Measurements from ENCODE around the gene FNDC3B. TPM values are rescaled to one million over a fixed set of nuclear protein-coding genes. Genes with fewer than 3 reads are reported as not detected.

The FNDC3B gene
- total and polyA plus RNA-seq, 12 donors: 9.7 to 118 (median 85.0) TPM

GRCh38 chr3:172080503-172080902 lies 41.1 kb downstream of the FNDC3B start:
- Histone ChIP-seq H3K27me3 (no peaks in the 10 kb centered on the region), H3K27ac (peak overlapping the region in 2 of 10 donors; percentile 86 to 90), H3K4me1 (peaks cover 8 to 76% (median 57%) of the 10 kb centered on the region in 9 donors), H3K4me3 (no peak overlapping the region), H3K9me3 (no peaks in the 10 kb centered on the region), H3K36me3 (peaks cover 0 to 26% (median 0%) of the 10 kb centered on the region in 9 donors)
- intact Hi-C loops (cut with DNase I): loop anchor here in 1 of 10 donors (5.0 kb wide), 1 partner anchor 38 kb away; no protein-coding TSS in a partner anchor
- no peak for DNase-seq
- ATAC-seq: no peak
- no peak for TF ChIP-seq CTCF (IDR thresholded peaks at IDR 0.05)
- WGBS, 2 donors: 96 to 97% methylated on average over 1 of the region's 1 CpG

- WGBS, 2 donors: 28 to 35% methylated on average over 5 of the region's 5 CpGs
- intact Hi-C loops (cut with DNase I): loop anchor here in 1 of 10 donors (5.0 kb wide), 1 partner anchor 40 kb away; no protein-coding TSS in a partner anchor
- no peak overlapping the region for H3K4me3 ChIP-seq
- peaks cover 0 to 26% (median 0%) of the 10 kb centered on the region in 9 donors for H3K36me3 ChIP-seq
- DNase-seq (peak in 1 of 2 donors; percentile 44), ATAC-seq (peak; percentile 57 to 96 (median 90))
- H3K27ac ChIP-seq: peak overlapping the region in 9 of 10 donors; percentile 46 to 90 (median 63)
- no peaks in the 10 kb centered on the region for H3K9me3 ChIP-seq
- TF ChIP-seq CTCF (IDR thresholded peaks at IDR 0.05): no peak
- H3K4me1 ChIP-seq: peaks cover 13 to 73% (median 60%) of the 10 kb centered on the region in 9 donors
- H3K27me3 ChIP-seq: no peaks in the 10 kb centered on the region
Measured at GRCh38 chr3:172082269-172082668, 42.9 kb downstream of the FNDC3B start.

- ATAC-seq (no peak), DNase-seq (no peak)
- Histone ChIP-seq H3K27ac (peak overlapping the region in 9 of 10 donors; percentile 46 to 90 (median 63)), H3K4me1 (peaks cover 20 to 78% (median 66%) of the 10 kb centered on the region in 9 donors), H3K9me3 (no peaks in the 10 kb centered on the region), H3K36me3 (peaks cover 0 to 26% (median 0%) of the 10 kb centered on the region in 9 donors), H3K27me3 (no peaks in the 10 kb centered on the region), H3K4me3 (no peak overlapping the region)
- TF ChIP-seq CTCF (IDR thresholded peaks at IDR 0.05): no peak
- intact Hi-C loops (cut with DNase I): loop anchor here in 1 of 10 donors (5.0 kb wide), 1 partner anchor 41 kb away; no protein-coding TSS in a partner anchor
- whole genome bisulfite sequencing, 2 donors: 84 to 88% methylated on average over 5 of the region's 5 CpGs
Measured at GRCh38 chr3:172082820-172083513, 43.6 kb downstream of the FNDC3B start.

GRCh38 chr3:172083995-172084409 lies 44.6 kb downstream of the FNDC3B start:
- ATAC-seq (no peak), DNase-seq (no peak)
- H3K4me1 ChIP-seq: peaks cover 23 to 81% (median 69%) of the 10 kb centered on the region in 9 donors
- TF ChIP-seq CTCF (IDR thresholded peaks at IDR 0.05): no peak
- WGBS, 2 donors: 94 to 96% methylated on average over 8 of the region's 8 CpGs
- H3K4me3 ChIP-seq: no peak overlapping the region
- intact Hi-C loops (cut with DNase I): loop anchor here in 1 of 10 donors (5.0 kb wide), 1 partner anchor 42 kb away; no protein-coding TSS in a partner anchor
- H3K27me3 ChIP-seq: no peaks in the 10 kb centered on the region
- H3K36me3 ChIP-seq: peaks cover 0 to 19% (median 0%) of the 10 kb centered on the region in 9 donors
- H3K27ac ChIP-seq: peak overlapping the region in 3 of 10 donors; percentile 22 to 90 (median 77)
- no peaks in the 10 kb centered on the region for H3K9me3 ChIP-seq

Measured in heart right ventricle (tissue), 16 donors.